Head of caudate nucleus (tissue), 42 donors: ENCODE results near the gene SERPINI1.
"Not testable (repeated sequence)": the region's sequence is repeated elsewhere in the genome, so short reads cannot be mapped to it uniquely, and the experiment has no call there.

Experiments used
- DNase-seq, 42 donors: peaks; one replicate each; pipeline versions ENCODE4 v3.0.0 to v3.0.0-alpha.2; 2020 to 2021; ENCODE audit warnings: mixed read lengths in 7 of 42
- intact Hi-C: fragments of 100-400 bp; cut with DNase I; formaldehyde crosslinking; loops from one replicate; pipeline ENCODE4 v1.15.0; 2022

SERPINI1 gene

DNA sequence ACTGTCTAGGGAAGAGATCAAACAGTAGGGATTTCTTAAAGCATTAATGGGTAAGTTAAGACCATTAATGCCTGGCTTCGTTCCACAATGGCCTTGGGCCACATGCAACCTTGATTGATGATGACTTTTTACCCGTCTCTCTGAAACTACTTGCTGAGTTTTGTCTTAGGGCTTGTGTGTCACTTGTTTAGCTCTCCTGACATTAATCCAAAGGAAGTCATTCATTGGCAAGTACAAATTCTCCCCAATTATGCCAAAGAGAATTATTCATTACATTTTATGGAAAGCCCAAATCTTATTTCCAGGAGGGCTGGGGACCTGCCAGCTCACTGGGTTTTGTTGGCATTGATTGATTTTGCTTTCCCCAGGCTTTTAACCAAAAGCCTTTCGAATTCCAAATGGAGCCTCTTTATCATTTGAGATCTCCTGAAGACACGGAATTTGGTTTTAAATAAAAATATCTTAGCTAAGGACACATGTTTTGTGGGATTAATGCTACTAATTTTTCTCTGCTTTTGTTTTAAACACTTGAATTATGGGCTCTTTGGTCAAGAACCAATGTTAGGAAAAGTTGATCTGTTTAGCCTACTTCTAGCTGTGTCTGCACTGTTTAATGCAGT lies 40.7 kb downstream of the SERPINI1 start:
- intact Hi-C loops, result no loop called here
- no peak for DNase-seq

DNA sequence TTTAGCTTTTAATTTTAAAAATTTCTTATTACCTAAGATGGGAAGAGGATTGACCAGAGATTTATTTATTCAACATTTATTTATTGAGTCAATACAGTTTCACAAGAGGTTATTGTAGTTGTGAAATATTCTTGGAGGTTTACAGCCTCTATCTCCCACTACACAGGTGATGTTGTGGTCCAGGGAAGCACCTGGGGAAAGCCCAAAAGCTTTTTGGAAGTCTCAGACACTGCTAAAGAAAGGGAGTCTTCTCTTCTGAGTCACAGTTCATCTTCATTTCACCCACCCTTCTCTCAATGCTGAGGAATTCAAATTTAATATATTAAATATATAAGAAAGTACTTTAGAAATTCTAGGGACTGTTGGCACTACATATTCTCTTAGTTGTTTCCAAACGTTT lies 41.8 kb downstream of the SERPINI1 start:
- no peak for DNase-seq
- intact Hi-C loops, result no loop called here

DNA sequence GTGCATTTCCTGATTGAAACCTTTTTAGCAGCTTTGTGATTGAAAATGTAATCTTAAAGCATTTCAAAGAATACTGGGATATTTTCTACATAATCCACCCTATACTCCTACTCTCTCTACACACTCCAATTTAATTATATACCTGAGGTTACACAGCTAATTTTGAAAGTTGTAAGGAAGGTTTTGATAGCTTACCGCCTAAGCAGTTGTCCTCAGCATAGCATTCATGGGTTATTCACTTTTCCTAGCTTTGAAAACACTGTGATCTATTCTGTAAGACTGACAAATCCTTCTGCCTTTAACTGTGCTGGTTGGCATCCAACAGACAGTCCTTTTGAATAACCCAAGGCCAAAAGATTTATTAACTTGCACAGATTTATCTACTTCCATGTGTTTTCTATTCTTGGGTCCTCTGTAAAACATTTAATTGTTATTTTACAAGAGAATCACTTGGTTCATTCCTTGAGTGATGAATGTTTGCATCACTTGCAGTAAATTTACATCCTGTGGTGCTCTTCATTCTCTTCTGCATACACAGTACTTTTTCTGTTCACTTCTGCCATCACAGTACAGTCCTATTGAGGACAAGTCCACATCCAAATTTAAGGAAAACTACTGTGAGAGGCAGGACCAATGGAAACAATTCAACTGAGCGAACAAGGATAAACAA lies 44.8 kb downstream of the SERPINI1 start:
- intact Hi-C loops, result no loop called here
- no peak for DNase-seq

DNA sequence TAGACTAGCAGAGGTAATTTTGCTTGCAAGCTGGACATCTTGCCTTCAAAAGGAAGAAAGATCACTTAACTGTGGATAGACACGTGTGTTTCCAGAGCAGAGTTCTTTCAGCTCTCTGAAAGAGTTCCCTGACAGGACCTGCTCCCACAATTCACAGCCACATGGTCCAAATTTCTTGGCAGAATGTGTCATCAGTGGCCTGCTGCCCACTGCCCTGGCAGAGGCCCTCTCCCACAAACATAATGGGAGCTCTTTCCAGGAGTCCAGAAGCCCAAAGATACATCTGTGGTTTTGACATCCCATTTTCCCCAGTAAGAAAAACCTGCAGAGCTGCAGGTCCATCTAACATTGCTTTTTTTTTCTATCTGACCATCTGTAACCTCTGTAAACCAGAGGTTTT lies 48.3 kb downstream of the SERPINI1 start:
- peak in 41 of 42 donors; percentile 9 to 78 (median 47) for DNase-seq
- intact Hi-C loops, result no loop called here

DNA sequence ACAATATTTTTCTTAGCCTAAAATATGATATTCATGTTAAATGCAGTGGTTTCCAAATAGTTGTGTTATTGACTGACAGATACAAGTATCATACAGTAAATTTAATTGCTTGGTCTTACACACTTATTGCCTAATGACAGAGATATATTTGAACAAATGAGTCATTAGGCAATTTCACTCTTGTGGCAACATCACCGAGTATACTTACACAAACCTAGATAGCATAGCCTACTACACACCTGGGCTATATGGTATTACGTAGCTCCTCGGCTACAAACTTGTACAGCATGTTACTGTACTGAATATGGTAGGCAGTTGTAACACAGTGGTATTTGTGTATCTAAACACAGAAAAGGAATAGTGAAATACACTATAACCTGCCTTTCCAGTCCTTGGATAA lies 50.3 kb downstream of the SERPINI1 start:
- no peak for DNase-seq
- intact Hi-C loops, result no loop called here

DNA sequence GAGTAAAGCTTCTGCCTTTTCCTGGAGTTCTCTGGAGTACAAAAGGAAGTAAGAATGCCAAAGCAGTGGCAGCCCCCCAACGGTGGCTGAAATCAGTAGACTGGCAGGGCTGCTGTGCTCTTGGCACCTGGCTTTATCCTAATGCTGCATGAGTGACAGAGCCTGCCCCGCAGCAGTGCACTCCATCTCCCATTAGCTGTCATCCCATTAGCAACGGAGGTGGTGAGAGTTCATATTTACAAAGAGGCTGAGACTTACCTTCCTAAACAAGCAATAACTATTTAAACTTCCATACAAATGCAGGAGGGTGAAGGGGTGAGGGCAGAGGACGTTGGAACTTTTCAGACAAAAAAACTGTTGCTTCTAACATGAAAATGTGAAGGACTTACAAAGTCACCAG lies 51.9 kb downstream of the SERPINI1 start:
- no peak for DNase-seq
- intact Hi-C loops, result no loop called here

DNA sequence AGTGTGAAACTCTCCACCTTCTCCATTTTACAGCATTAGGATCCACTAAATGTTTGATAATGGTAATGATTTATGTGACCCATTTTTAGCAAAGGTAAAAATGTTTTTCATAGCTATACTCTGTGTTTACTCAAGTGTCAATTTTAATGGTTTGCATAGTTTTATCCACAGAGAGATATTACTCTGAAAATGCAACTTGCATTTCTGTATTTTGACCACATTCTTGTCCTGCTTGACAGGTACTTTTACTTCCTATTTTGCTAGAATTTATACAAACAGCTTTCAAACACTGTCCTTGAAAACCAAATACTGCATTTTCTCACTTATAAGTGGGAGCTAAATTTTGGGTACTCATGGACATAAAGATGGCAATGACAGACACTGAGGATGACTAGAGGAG lies 62.9 kb downstream of the SERPINI1 start:
- intact Hi-C loops, result no loop called here
- no peak for DNase-seq

DNA sequence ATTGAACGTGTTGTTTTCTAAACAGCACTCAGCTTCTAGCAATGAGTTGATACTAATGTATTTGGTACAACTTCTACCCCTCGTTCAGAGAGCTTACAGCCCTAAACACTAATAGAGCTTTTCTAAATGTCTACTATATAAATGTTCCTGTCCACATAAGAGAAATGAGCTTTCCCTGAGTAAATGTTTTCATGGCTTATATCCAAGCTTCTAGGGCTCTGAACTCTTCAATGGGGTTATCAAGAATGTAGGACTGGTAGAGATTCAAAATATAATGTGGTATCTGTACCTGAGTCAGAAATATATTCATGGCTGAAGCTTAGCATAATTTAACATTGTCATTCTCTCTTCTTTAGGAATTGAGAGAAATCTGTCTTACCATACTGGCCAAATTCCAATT lies 73.4 kb downstream of the SERPINI1 start:
- no peak for DNase-seq
- intact Hi-C loops, result no loop called here

DNA sequence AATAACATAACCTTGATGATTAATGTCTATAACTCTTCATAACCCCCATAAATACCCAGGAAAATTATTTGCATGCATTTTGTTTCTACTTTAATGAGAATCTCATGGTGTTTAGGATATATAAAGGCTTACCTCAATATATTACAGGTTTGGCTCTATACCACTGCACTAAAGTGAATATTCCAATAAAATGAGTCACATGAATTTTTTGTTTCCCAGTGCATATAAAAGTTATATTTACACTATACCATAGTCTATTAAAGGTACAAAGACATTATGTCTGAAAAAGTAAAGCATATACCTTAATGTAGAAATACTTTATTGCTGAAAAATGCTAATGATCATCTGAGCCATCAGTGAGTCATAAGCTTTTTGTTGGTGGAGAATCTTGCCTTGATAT lies 74.7 kb downstream of the SERPINI1 start:
- intact Hi-C loops, result loop anchor here (5.0 kb wide), 1 partner anchor 73 kb away; the partner anchor contains the start of gene SERPINI1
- DNase-seq, result no peak

DNA sequence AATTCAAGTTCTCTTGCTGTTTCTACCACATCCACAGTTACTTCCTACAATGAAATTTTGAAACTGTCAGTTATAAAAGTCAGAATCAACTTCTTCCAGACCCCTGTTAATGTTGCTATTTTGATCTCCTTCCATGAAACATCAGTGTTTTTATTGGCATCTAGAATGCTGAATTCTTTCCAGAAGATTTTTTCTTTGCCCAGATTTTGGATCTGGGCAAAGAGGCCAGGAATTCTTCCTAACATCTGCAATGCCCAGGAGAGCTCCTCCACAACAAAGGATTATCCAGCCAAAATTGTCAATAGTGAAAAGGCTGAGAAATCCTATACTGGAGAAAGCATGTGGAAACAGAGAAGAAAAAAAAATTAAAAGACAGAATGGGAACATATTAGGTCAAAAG lies 75.5 kb downstream of the SERPINI1 start:
- no peak for DNase-seq
- intact Hi-C loops, result loop anchor here (5.0 kb wide), 1 partner anchor 74 kb away; the partner anchor contains the start of gene SERPINI1

DNA sequence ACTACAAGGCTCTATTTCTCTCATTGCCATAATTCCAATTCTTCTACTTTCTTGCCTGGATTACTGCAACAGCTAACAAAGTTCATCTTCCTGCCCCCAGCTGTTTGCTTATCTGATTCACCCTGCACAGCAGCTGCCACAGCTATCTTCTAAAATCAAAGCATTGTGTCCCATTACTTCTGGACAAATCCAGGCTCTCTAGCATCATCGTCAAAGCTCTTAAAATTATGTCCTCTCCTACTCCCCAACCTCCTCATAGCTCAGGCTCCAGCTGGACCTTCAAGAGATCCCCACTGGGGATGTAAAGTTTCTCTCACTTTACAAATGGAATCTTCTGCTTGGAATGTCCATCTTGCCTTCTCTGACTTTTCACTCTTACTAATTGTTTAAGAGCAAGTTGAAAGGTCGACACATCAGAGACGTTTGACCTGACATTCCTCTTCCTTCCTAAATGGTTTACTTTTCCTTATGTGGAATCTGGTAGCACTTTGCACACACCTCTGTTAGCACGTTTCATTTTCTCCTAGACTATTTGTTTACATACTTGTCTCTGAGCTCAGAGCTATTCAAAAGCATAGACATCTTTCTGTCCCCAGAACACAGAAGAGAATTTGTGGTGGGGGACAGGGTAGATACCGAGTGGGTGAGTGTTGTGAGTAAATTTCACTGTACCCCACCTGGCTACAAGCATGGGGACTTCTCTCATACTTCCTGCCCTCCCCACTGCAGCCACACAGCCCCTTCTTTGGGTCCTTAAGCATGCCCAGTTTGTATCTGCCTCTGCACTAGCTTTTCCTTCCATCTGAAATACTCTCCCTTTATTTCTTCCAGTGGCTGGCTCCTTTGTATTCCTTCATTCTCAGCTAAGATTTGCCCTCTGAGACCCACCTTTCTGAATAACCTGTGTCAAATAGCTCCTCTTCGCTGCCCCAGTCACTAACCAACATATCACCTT lies 77.9 kb downstream of the SERPINI1 start:
- DNase-seq, result no peak
- intact Hi-C loops, result loop anchor here (5.0 kb wide), 1 partner anchor 76 kb away; the partner anchor contains the start of gene SERPINI1

DNA sequence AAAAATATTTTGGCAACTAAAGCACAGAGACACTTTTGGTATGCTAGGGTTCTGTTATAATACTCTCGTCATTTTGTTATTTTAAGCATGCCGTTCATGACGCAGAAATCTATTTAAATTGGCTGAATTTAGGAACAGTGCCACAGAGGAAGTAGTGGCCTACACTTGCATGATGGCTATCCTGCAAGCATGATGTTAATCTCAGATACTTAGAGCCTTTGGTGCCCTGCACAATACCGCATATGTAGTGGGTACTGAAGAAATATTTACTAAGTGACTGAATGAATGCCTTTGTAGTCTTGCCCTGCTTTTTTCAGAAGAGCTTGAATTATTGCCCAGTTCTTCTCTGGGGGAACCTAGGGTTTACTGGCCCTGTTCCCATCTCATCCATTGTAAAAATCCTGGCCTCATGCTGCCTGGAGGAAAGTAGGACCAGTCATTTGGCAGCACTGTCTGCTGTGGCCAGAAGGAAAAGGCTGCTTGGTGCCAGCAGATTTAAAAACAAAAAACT lies 79.0 kb downstream of the SERPINI1 start:
- peak in 39 of 42 donors; percentile 20 to 88 (median 67) for DNase-seq
- intact Hi-C loops, result loop anchor here (5.0 kb wide), 1 partner anchor 77 kb away; the partner anchor contains the start of gene SERPINI1

DNA sequence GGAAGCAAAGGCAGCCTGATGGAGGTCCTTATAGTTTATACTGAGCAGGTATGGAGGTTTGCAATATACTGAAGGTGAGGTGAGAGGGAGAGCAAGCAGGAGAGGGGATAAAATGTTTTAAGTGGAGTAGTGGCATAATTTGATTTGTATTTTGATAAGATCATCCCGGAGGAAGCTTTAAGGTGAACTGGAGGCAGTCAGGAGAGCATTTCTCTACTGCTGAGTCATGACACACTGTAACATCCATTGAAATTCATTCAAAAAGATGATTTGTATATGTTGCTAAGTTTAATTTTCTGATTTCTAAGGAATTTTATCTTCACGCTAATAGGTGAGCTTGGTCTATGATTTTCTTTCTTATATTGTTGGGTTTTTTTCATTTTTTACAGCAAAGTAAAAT lies 81.4 kb downstream of the SERPINI1 start:
- intact Hi-C loops, result no loop called here
- DNase-seq, result no peak

DNA sequence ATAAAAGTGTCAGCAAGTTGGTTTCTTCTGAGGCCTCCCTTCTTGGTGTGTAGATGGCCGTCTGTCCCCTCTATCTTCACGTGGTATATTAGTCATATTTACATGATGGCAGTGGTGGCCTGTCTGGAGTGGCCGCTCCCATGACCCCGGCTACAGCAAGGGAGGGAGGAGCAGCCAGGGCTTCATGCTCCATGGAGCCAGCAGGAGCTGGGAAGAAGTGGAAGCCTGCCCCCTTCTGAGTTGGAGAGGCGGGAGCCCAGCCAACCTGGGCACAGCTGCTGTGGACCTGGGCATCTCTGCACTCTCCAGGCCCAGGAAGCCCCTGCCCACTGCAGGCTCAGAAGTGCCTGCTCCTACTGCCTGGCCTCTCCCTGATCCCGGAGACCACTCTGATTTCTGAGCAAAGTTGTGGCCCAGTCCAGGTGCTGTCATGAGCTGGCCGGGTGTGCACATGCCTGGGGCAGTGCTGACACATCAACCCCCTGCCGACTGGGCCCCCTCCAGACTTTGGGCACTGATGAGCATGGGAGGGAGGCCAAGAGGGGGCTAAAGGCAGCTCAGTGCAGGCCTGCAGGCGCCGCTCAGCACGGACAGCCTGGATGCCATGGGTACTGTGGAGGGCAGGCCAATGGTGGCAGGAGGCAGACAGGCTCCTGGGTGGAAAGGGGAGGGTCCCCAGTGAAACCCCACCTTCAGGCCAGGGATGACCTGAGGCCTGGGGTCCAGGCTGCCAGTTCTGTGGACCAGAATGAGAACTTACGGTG lies 84.8 kb downstream of the SERPINI1 start:
- no peak for DNase-seq

DNA sequence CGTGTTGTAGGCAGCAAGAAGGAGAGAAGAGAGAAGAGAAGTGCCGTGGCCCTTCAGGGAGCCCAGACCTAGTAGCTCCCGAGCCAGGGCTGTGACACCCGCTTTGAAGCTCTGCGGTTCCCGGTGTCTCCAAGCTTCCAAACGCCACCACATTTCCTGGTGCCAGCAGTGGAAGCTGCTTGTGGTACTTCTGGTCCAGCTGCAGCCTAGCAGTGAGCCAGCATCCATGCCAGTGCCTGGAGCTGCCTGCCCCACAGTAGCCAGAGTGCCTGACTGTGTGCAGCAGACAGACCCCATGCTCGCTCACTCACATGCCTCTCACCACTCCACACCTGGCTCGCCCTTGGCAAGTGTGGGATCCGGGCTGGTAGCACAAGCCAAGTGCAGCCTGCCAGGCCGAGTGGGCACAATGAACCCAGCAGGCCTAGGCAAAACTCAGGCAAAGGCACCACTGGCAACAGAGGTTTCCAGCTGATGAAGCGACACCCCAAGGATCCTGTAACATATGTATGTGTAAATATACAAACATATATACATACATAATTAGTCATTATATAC lies 85.8 kb downstream of the SERPINI1 start:
- intact Hi-C loops, result no loop called here
- no peak for DNase-seq

More for the DNA sequence above, 84.8 kb downstream of the SERPINI1 start:
- intact Hi-C loops, result no loop called here

DNA sequence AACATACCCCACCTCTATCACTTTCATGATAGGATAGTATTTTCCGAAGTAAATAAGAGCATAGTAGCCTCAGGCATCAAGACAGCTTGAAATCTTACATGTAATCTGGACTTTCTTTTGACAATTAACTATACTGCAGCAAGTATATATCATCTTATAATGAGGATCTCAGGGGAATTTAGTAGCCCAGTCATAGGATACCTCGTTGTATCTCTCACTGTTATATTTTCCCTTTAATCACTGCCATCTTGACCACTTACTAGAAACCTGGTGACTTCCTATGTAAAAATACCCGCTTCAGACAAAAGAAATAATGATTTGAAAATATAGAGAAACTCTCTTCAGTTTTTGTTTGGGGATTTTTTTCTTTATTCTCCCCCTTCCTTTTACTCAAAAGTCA lies 88.2 kb downstream of the SERPINI1 start:
- intact Hi-C loops, result no loop called here
- no peak for DNase-seq

DNA sequence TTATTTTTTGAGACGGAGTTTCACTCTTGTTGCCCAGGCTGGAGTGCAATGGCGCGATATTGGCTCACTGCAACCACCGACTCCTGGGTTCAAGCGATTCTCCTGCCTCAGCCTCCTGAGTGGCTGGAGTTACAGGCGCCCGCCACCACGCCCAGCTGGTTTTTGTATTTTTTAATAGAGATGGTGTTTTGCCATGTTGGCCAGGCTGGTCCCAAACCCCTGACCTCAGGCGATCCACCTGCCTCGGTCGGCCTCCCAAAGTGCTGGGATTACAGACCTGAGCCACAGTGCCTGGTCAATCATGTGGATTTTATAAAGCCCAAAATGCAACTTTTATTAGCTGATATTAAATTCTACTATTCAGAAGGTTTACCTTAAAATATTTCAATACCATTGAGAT lies 92.1 kb downstream of the SERPINI1 start:
- intact Hi-C loops, DNase-seq: not testable (repeated sequence)

DNA sequence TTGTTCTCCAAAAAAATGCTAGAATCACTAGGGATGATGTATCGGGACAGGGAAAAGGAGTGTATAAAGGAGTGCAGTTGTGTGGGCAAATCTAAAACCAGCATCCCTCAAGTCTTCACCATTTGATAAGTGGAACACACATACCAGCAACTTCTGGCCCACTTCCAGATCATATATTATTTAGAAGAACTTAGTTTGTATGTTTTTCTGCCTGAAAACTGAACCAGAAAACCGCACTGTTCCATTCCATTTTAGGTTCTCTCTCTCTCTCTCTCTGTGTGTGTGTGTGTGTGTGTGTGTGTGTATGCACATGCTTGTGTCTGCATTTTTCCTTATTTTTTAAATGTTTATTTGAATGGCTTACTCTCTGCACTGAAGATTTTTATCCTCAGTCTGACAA lies 93.5 kb downstream of the SERPINI1 start:
- intact Hi-C loops, result no loop called here
- no peak for DNase-seq

DNA sequence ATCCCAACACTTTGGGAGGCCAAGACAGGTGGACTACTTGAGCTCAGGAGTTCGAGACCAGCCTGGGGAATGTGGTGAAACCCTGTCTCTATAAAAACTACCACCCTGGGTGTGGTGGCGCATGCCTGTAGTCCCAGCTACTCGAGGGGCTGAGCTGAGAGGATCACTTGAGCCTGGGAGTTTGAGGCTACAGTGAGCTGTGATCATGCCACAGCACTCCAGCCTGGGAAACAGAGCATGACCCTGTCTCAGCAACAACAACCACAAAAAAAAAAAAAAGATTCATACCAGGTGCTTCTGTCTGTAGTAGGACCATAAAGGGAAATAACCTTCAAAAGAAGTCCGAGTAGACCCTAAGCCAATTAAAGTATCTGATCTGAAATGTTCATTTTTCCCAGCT lies 94.5 kb downstream of the SERPINI1 start:
- DNase-seq, result no peak
- intact Hi-C loops, result no loop called here
